Ovary (tissue), 3 donors: ENCODE measurements around the gene C19orf81.

Experiments used
- EP300 ChIP-seq: sonication (generic); formaldehyde crosslinking; IDR thresholded peaks from one replicate; pipeline ENCODE4 v1.6.1; 2017; ENCODE audit warnings: antibody characterized with exemption
- POLR2A ChIP-seq: fragments of 450-650 bp; IDR thresholded peaks from one replicate; pipeline ENCODE4 v1.6.1; 2017; ENCODE audit warnings: antibody characterized with exemption, mild to moderate bottlenecking, moderate library complexity
- TF ChIP-seq, protein P1 (sequence below), 3 donors: fragments of 450-650 bp in 2 of 3; fragments of 200-600 bp in 1 of 3; IDR thresholded peaks; one replicate each; pipeline versions ENCODE4 v1.5.1 to v1.8.0; 2016 to 2022; ENCODE audit warnings: antibody characterized with exemption in 3 of 3, mild to moderate bottlenecking in 1 of 3
- donor health status: DM: no; HTN: no; CAD: no.

DNA sequence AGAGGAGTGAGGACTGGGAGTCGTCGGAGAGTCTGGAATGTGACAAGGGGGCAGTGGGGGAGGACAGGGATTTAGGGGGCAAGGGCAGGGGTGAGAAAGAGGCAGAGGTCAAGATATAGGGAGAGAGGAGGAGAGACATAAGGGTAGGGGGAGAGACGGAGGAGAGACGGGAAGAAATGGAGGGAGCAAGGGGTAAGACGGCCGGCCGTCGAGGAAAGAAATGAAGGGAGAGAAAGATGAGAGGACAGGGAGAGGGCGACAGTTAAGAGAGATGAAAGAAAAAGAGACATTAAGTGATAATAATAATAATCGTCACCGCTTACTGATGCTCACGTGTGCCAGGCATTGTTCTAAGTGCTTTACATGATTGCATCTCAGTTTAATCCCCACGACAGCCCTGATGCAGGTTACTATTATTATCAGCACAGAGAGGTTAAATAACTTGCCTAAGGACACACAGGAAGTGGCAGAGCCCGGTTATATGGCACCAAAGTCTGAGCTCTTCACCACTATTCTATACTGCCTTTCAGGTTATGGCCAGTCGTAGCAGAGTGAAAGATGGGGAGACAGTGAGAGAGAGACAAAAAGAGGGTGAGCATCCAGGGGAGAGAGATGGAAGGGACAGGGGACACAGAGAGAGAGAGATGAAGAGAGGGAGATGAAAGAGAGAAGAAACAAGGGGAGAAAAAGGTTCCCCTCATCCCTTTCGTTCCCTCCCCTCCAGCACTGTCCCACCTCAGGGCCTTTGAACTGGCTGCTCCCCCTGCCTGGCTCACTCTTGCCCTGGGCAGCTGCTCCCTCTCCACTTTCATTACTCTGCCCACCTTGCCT, 13.6 kb downstream of the C19orf81 start:
- no peak for TF ChIP-seq POLR2A
- TF ChIP-seq, protein P1, sequence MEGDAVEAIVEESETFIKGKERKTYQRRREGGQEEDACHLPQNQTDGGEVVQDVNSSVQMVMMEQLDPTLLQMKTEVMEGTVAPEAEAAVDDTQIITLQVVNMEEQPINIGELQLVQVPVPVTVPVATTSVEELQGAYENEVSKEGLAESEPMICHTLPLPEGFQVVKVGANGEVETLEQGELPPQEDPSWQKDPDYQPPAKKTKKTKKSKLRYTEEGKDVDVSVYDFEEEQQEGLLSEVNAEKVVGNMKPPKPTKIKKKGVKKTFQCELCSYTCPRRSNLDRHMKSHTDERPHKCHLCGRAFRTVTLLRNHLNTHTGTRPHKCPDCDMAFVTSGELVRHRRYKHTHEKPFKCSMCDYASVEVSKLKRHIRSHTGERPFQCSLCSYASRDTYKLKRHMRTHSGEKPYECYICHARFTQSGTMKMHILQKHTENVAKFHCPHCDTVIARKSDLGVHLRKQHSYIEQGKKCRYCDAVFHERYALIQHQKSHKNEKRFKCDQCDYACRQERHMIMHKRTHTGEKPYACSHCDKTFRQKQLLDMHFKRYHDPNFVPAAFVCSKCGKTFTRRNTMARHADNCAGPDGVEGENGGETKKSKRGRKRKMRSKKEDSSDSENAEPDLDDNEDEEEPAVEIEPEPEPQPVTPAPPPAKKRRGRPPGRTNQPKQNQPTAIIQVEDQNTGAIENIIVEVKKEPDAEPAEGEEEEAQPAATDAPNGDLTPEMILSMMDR (IDR thresholded peaks at IDR 0.05) = no peak
- no peak for TF ChIP-seq EP300
